ENCODE data around the gene RBM23.
"Not testable (repeated sequence)": the region's sequence is repeated elsewhere in the genome, so short reads cannot be mapped to it uniquely, and the experiment has no call there.

The RBM23 gene

DNA sequence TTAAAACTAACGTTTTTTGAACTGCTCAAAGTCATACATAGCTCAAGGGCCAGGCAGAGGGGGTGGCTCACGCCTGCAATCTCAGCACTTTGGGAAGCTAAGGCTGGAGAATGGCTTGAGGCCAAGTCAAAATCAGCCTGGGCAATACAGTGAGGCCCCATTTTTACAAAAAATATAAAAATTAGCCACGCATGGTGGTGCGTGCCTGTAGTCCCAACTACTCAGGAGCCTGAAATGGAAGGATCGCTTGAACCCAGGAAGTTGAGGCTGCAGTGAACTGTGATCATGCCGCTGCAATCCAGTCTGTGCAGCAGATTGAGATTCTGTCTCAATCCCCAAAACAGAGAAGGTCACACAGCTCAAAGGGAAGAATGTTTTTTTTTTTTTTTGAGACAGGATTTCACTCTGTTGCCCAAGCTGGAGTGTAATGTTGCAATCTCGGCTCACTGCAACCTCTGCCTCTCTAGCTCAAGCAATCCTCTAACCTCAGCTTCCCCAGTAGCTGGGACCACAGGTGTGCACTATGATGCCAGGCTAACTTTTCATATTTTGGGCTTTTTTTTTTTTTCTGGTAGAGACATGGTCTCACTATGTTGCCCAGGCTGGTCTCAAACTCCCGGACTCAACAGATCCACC, 2.9 kb downstream of the RBM23 start:
- no peak for DNase-seq

- not testable (repeated sequence) for DNase-seq
Measured at GRCh38 chr14:22914836-22915235, 4.1 kb downstream of the RBM23 start.

DNA sequence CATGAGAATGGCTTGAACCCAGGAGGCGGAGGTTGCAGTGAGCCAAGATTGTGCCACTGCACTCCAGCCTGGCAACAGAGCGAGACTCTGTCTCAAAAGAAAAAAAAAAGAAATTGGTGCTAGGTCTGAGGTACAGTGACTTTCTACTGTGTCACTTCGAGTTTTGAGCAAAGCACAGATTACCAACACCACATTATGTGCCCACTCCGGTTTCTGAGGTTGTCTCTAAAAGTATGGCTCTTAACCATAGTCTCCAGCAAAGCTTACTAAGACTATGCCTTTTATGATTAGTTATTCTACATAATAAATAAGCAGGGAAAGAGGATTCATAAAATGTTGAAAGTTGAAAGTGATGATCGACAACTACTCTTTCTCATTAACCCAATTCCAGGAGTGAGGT, 8.0 kb downstream of the RBM23 start:
- DNase-seq: no peak

DNA sequence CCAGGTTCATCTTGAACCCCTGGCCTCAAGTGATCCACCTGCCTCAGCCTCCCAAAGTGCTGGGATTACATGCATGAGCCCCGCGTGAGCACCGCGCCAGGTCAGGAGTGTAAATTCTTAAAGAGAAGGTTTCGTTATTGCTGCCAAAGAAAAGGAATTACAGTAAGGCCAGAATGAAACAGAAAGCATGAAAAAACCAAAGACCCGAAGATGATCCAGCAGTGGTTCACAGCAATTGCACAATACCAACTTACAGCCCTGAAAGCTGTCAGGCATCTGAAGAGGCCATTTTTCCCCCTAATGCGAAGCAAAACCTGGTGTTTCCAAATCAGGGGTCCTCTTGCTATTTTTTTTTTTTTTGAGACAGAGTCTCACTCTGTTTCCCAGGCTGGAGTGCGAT, 10.3 kb downstream of the RBM23 start:
- DNase-seq: no peak

GRCh38 chr14:22907429-22907828, 11.5 kb downstream of the RBM23 start:
- no peak for DNase-seq

DNA sequence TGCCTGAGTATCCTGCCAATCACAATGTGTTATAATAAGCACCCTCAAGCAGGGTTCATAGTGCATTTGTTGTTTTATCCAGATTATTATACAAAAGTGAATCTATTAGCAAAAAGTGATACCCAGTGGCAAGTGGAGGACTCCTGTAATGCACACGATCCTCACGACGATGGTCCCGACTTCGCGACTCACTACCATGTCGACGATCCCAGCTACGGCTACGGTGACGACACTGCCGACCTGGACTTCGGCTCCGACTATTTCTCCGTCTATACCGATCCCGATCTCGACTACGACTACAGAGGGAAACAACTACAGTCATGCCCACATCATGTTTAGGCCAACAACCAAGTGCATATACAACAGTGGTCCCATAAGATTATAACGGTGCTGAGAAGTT, 12.9 kb downstream of the RBM23 start:
- no peak for DNase-seq

GRCh38 chr14:22905627-22906026, 13.3 kb downstream of the RBM23 start:
- DNase-seq: no peak

DNA sequence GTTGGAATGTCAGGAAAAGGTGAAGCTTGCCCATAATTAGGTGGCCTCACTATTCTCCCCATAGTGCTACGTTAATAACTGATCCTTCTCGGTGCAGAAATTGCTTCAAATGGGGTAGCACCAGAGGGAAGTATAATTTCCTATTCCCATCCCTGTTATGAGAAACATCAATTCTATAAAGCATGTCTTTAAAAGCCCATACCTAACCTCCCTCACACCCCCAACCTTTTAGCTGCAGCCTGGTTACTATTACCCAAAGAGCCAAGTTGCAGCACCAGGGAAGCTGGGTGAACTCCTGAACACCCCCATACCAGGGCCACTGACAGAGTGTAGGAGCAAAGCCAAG, 15.2 kb downstream of the RBM23 start:
- no peak for DNase-seq

DNA sequence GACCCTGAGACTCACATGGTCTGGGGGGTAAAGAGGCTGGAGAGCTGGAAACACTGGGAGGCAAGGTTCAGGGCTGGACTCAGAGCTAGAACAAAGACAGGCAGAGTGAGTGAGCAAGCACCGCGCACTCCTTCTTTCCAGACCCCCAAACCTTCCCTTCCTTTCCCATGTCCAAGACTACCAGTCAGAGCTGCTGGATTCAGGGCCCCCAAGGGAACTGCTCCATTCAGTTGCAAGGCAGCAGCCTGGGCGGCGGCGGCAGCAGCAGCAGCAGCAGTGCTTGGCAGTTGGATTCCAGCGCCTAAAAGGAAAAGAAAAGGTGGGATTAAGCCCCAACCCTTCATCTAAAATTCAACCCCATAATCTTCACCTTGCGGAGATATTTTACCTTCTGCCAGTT, 17.1 kb downstream of the RBM23 start:
- no peak for DNase-seq

GRCh38 chr14:22900081-22900799, 18.7 kb downstream of the RBM23 start:
- peak; percentile 28 for DNase-seq

- no peak for DNase-seq
Measured at GRCh38 chr14:22898302-22899090, 20.5 kb downstream of the RBM23 start.

GRCh38 chr14:22897357-22897756, 21.6 kb downstream of the RBM23 start:
- no peak for DNase-seq

DNA sequence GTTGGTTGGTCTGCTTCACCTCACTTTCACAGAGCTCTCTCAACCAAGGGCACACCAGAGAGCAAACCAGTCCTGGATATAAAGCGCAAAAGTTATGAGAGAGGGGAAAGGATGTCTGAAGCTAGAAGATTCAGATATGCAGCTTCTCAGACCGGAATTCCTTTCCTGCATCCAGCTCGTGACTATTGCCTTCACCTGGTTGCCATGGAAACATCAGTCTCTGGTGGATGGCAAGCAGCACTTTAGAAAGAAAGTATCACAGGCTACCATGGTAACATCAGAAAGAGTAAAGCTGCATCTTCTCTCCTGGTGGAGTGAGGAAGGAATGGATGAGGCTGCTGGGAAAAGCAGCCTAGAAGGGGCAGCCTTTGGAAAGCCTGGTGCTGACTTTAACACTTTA, 22.2 kb downstream of the RBM23 start:
- DNase-seq: no peak

- DNase-seq: no peak
Measured at GRCh38 chr14:22896356-22896755, 22.6 kb downstream of the RBM23 start.

DNA sequence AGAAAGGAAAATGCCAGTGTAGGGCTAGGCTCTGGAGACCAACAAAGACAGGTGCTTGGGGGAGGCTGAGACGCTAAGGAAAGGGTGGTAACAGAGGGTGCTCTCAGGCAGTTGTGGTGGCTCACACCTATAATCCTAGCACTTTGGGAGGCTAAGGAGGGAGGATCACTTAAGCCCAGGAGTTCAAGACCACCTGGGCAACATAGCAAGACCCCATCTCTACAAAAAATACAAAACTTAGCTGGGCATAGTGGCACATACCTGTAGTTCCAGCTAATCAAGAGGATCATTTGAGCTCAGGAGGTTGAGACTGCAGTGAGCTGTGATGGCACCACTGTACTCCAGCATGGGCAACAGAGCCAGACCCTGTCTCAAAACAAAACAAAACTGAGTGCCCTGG, 23.5 kb downstream of the RBM23 start:
- DNase-seq: no peak

DNA sequence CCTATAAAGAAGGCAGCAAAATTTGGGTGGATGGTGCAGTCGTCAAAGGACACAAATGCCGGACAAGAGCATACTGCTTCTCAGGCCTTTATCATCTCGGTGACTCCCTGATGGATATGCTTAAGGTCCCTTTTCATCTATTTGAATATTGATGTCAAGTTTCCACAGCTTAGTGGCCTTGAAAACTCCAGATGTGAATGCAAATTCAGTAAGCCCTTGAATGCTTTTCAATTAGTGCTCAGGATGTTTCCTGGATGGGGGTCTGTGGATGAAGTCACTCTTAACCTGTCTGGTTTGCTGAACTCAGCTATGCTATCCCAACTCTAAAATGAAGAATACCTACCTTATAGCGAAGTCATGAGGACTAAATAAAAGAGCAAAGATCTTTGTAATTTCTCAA, 25.2 kb downstream of the RBM23 start:
- DNase-seq: no peak

DNA sequence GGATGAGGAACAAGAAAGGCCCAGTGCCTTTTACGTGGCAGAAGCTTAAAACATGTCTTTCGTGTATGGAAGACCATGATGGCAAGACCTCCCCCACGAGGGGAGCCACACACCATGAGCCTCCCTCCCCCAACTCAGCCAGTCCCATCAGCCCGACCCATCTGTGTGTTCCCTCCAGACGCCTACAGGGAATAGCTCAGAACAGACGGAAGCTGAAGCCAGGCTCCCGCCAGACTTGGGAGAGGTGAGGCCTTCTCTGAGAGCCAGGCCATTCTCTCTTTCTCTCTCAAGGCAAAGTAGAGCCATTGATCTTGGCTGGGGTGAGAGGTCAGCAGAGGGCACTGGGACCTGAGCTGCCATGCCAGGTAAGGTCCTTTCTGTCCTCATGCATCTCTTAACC, 26.5 kb downstream of the RBM23 start:
- no peak for DNase-seq

- no peak for DNase-seq
Measured at GRCh38 chr14:22890416-22890815, 28.5 kb downstream of the RBM23 start.

- no peak for DNase-seq
Measured at GRCh38 chr14:22888662-22889061, 30.3 kb downstream of the RBM23 start.

- peak; percentile 88 for DNase-seq
Measured at GRCh38 chr14:22887990-22888378, 31.0 kb downstream of the RBM23 start.

DNA sequence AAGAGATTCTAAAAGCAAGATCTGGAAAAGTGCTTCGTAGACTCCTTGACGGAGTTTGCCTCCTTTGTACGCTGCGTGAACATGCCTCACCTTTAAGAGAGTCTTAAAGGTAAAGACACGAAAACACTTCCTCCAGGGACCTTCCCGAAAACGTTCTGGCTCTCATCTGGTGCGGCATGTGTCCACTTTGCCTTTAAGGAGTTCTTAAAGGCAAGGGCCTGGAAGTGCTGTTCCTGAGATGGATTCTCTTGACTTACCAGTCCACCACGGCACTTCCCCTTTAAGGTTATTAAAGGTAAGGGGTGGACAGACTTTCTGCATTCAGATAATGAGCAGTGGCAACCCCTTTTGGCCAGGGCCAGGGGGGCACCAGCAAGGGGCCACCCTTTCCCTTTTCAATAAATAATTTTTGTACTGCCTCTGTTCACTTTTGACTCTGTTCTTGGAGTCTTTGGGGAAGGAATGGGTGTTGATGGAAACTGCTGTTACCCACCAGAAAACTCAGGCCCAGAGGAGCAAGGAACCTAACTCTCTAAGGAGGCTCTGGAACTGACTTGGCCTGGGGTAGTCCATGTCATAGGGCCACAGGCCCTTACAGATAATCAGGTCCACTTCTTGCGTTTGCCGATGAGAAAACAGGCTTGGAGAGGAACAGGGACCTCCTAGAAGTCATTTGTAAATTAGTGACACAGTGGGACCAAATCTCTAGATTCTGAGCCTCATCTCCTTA, 31.5 kb downstream of the RBM23 start:
- DNase-seq: peak; percentile 99

- DNase-seq: peak; percentile 69
Measured at GRCh38 chr14:22886500-22887259, 32.3 kb downstream of the RBM23 start.

DNA sequence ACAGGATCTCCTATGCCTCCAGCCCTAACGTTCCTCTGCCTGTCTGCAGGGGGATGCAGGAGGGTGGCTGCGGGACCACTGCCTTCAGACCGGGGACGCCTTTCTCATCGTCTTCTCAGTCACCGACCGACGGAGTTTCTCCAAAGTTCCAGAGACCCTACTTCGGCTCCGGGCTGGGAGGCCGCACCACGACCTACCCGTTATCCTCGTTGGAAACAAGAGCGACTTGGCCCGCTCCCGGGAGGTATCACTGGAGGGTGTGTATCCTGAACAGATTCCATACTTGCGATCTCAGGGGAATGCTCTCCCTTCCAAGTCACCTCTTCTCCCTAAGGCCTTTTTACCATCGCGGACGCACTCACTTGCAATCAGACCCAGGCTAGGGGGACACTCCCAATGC, 33.0 kb downstream of the RBM23 start:
- DNase-seq: no peak
